SK-MEL-5 (cell line): ENCODE results near the gene GPN2. TPM values are rescaled to one million over a fixed set of nuclear protein-coding genes. Genes with fewer than 3 reads are reported as not detected.

ENCODE experiments used
- DNase-seq: peaks from one replicate; pipeline ENCODE4 v3.0.0-alpha.2; 2016; ENCODE audit warnings: low read depth, low spot score
- in situ Hi-C: cut with HindIII; loops from 2 replicates; pipeline ENCODE4 v1.10.0; 2016; ENCODE audit warnings: low sequenced_read_pairs, high pct_unique_total_duplicates, low pct_unique_long_range_greater_than_20kb
- total RNA-seq: library from RNA; depleted of rRNA; stranded (reverse); fragments of >200 nt; shearing (Covaris generic); gene quantifications from 2 replicates; pipeline ENCODE4 v1.2.3, GENCODE V29; 2014

The GPN2 gene
- total RNA-seq, 1 experiment from 2014 or later = 29.1 TPM

- peak; percentile 94 for DNase-seq
- in situ Hi-C loops = no loop called here
Observed at GRCh38 chr1:26864610-26865480, 25.2 kb downstream of the GPN2 start.

GRCh38 chr1:26863685-26864077 is 26.4 kb downstream of the GPN2 start:
- no peak for DNase-seq
- in situ Hi-C loops = no loop called here

- in situ Hi-C loops = no loop called here
- DNase-seq = peak; percentile 13
Observed at GRCh38 chr1:26862781-26863684, 27.1 kb downstream of the GPN2 start, which contains the start of gene SFN. Gene SFN, plus strand, starts transcription at chr1:26863149. Its CDS starts 64 bp downstream, at chr1:26863213.

- in situ Hi-C loops = no loop called here
- DNase-seq = no peak
Observed at GRCh38 chr1:26861889-26862378, 28.1 kb downstream of the GPN2 start.

- peak; percentile 37 for DNase-seq
- in situ Hi-C loops = no loop called here
Observed at GRCh38 chr1:26861286-26861701, 28.8 kb downstream of the GPN2 start.

GRCh38 chr1:26858891-26859640 is 31.0 kb downstream of the GPN2 start:
- DNase-seq = no peak
- in situ Hi-C loops = no loop called here

GRCh38 chr1:26858160-26858559 is 31.9 kb downstream of the GPN2 start:
- in situ Hi-C loops = no loop called here
- DNase-seq = no peak

GRCh38 chr1:26857473-26858060 is 32.5 kb downstream of the GPN2 start:
- in situ Hi-C loops = no loop called here
- no peak for DNase-seq

GRCh38 chr1:26856604-26857469 is 33.2 kb downstream of the GPN2 start:
- DNase-seq = no peak
- in situ Hi-C loops = no loop called here

- no peak for DNase-seq
- in situ Hi-C loops = no loop called here
Observed at GRCh38 chr1:26856181-26856580, 33.9 kb downstream of the GPN2 start.

GRCh38 chr1:26855636-26856035 is 34.4 kb downstream of the GPN2 start:
- in situ Hi-C loops = no loop called here
- DNase-seq = no peak

GRCh38 chr1:26854906-26855305 is 35.2 kb downstream of the GPN2 start:
- DNase-seq = no peak
- in situ Hi-C loops = no loop called here

GRCh38 chr1:26853600-26853999 is 36.5 kb downstream of the GPN2 start:
- in situ Hi-C loops = no loop called here
- DNase-seq = no peak

GRCh38 chr1:26853156-26853555 is 36.9 kb downstream of the GPN2 start:
- in situ Hi-C loops = no loop called here
- peak; percentile 87 for DNase-seq

- in situ Hi-C loops = no loop called here
- no peak for DNase-seq
Observed at GRCh38 chr1:26852701-26853100, 37.4 kb downstream of the GPN2 start.

GRCh38 chr1:26851106-26851684 is 38.9 kb downstream of the GPN2 start:
- DNase-seq = no peak
- in situ Hi-C loops = no loop called here
